ENCODE results near the gene TRIB2.

The TRIB2 gene

GRCh38 chr2:12791906-12792305 lies 75.2 kb downstream of the TRIB2 start:
- ChIA-PET POLR2A (no interaction called here), CTCF (no interaction called here)
- DNase-seq (ENCODE audit: extremely low spot score) = no peak
- no peak for TF ChIP-seq CTCF (IDR thresholded peaks at IDR 0.05; ENCODE audit: control extremely low read depth, extremely low read depth, low read depth, missing control alignments)
